GM12878 (cell line): ENCODE measurements around the gene TMEM181. TPM values are rescaled to one million over a fixed set of nuclear protein-coding genes. Genes with fewer than 3 reads are reported as not detected.

Experiments
- ATAC-seq: fragments of 200-7000 bp; cut with Tn5 transposase; 3 replicates; pipeline ENCODE4 v1.9.1; 2020; ENCODE audit warnings: mild to moderate bottlenecking, moderate library complexity
- BruUV-seq: library from RNA; stranded (reverse); fragments of 400-500 nt; replicated peaks from 2 replicates; lab custom pipeline; 2021; lab: Mats Ljungman, UMichigan
- CTCF ChIA-PET: fragments of 300-600 bp; sonication (Branson Sonifier 250); formaldehyde crosslinking; extraction: SDS; loops from one replicate; lab custom pipeline; 2021; ENCODE audit warnings: inconsistent platforms; lab: Yijun Ruan, JAX
- POLR2A ChIA-PET: fragments of 350-600 bp; formaldehyde crosslinking; extraction: SDS; loops from one replicate; lab custom pipeline; 2021; ENCODE audit warnings: inconsistent platforms; lab: Charles Lee
- RAD21 ChIA-PET: fragments of 300-600 bp; sonication (Branson Sonifier 250); formaldehyde crosslinking; loops from one replicate; lab custom pipeline; 2023; ENCODE audit warnings: antibody characterized with exemption; ENCODE audit not compliant: unreplicated experiment; lab: Charles Lee
- SMC1A ChIA-PET: fragments of 300-600 bp; sonication (Branson Sonifier 250); formaldehyde crosslinking; loops from one replicate; lab custom pipeline; 2023; ENCODE audit not compliant: unreplicated experiment, uncharacterized antibody; lab: Charles Lee
- DNase-seq: peaks from one replicate; pipeline ENCODE4 v3.0.0-alpha.2; 2011; ENCODE audit warnings: low read depth, low spot score
- FAIRE-seq: peaks from 3 replicates; lab custom pipeline; 2011; peaks lifted over from hg19 to GRCh38; lab: Jason Lieb, UNC
- H2AFZ ChIP-seq: 2 replicates; pipeline ENCODE4 v1.6.0; 2011; ENCODE audit warnings: low read depth, low read length, control low read depth; ENCODE audit not compliant: control insufficient read depth
- H3K27ac ChIP-seq: 2 replicates; pipeline ENCODE4 v1.5.1; 2011; ENCODE audit warnings: control low read depth; ENCODE audit not compliant: control insufficient read depth, insufficient read depth
- H3K27me3 ChIP-seq, 2 experiments: replicated peaks in 1 of 2; 2 replicates each; pipeline versions ENCODE4 v1.6.0 to v1.6.1; 2011; ENCODE audit warnings: low read length in 1 of 2; ENCODE audit not compliant: control insufficient read depth in 2 of 2, insufficient read depth in 2 of 2
- H3K36me3 ChIP-seq, 2 experiments: 2 replicates each; pipeline ENCODE4 v1.5.1; 2011; ENCODE audit warnings: low read length in 1 of 2; ENCODE audit not compliant: control insufficient read depth in 2 of 2, insufficient read depth in 2 of 2
- H3K4me1 ChIP-seq: 2 replicates; pipeline ENCODE4 v1.6.1; 2011; ENCODE audit warnings: mild to moderate bottlenecking, low read length, moderate library complexity, mixed read lengths; ENCODE audit not compliant: control insufficient read depth, insufficient read depth
- H3K4me2 ChIP-seq: 2 replicates; pipeline ENCODE4 v1.6.0; 2011; ENCODE audit warnings: control low read depth; ENCODE audit not compliant: control insufficient read depth, insufficient read depth
- H3K4me3 ChIP-seq: fragments of 200-600 bp; sonication (generic); 2 replicates; pipeline ENCODE4 v1.5.1; 2016
- H3K79me2 ChIP-seq: 2 replicates; pipeline ENCODE4 v1.6.0; 2011; ENCODE audit warnings: low read length; ENCODE audit not compliant: control insufficient read depth, insufficient read depth
- H3K9ac ChIP-seq: 2 replicates; pipeline ENCODE4 v1.8.0; 2011; ENCODE audit warnings: low read length, control low read depth, mixed read lengths; ENCODE audit not compliant: control insufficient read depth, insufficient read depth
- H3K9me3 ChIP-seq: replicated peaks from 3 replicates; pipeline ENCODE4 v1.5.1; 2011; ENCODE audit warnings: mild to moderate bottlenecking, low read length; ENCODE audit not compliant: control insufficient read depth, insufficient read depth
- H4K20me1 ChIP-seq: 2 replicates; pipeline ENCODE4 v1.6.0; 2011; ENCODE audit not compliant: control insufficient read depth, insufficient read depth
- BCL3 ChIP-seq: IDR thresholded peaks from 2 replicates; pipeline ENCODE4 v1.6.1; 2011; ENCODE audit warnings: borderline replicate concordance, low read depth, mild to moderate bottlenecking, moderate library complexity, low read length; ENCODE audit not compliant: insufficient read depth, poor library complexity, severe bottlenecking
- CBX3 ChIP-seq: fragments of 200-600 bp; sonication (generic); IDR thresholded peaks from 2 replicates; pipeline ENCODE4 v1.6.1; 2016; ENCODE audit warnings: low read depth, borderline replicate concordance
- CHD2 ChIP-seq: IDR thresholded peaks from 2 replicates; pipeline ENCODE4 v1.6.1; 2011; ENCODE audit warnings: low read depth, low read length, improper control_type of control experiment, borderline replicate concordance
- ETV6 ChIP-seq, 2 experiments: fragments of 450-650 bp in 1 of 2; IDR thresholded peaks in 1 of 2; conservative IDR thresholded peaks in 1 of 2; 2 replicates each; pipeline ENCODE4 v1.6.1; 2014; ENCODE audit warnings: antibody characterized with exemption in 1 of 2, borderline replicate concordance in 1 of 2, low read depth in 1 of 2, mild to moderate bottlenecking in 1 of 2, moderate library complexity in 1 of 2
- HDAC2 ChIP-seq: fragments of 200-600 bp; sonication (generic); IDR thresholded peaks from 2 replicates; pipeline ENCODE4 v1.6.1; 2017
- IKZF1 ChIP-seq: fragments of 450-650 bp; conservative IDR thresholded peaks from 2 replicates; pipeline ENCODE4 v1.6.1; 2017; ENCODE audit warnings: antibody characterized with exemption, mild to moderate bottlenecking
- IRF4 ChIP-seq: IDR thresholded peaks from 2 replicates; pipeline ENCODE4 v1.6.1; 2011; ENCODE audit warnings: low read depth, low read length
- MXI1 ChIP-seq: fragments of 150-350 bp; IDR thresholded peaks from 2 replicates; pipeline ENCODE4 v1.6.1; 2011; ENCODE audit warnings: low read depth, mild to moderate bottlenecking, inconsistent platforms, low read length, improper control_type of control experiment
- PML ChIP-seq: IDR thresholded peaks from 2 replicates; pipeline ENCODE4 v1.6.1; 2012; ENCODE audit warnings: low read length, inconsistent platforms
- POLR2A ChIP-seq: IDR thresholded peaks from 2 replicates; pipeline ENCODE4 v1.6.1; 2011; ENCODE audit warnings: low read depth, mild to moderate bottlenecking, low read length
- RAD21 ChIP-seq: IDR thresholded peaks from 2 replicates; pipeline ENCODE4 v1.6.1; 2011; ENCODE audit warnings: mild to moderate bottlenecking, low read depth, low read length, moderate library complexity; ENCODE audit not compliant: insufficient read depth
- REST ChIP-seq: IDR thresholded peaks from 2 replicates; pipeline ENCODE4 v1.6.1; 2012; ENCODE audit warnings: mild to moderate bottlenecking, low read depth, low read length
- SMARCA5 ChIP-seq: fragments of 450-650 bp; IDR thresholded peaks from 2 replicates; pipeline ENCODE4 v1.6.1; 2017; ENCODE audit warnings: mild to moderate bottlenecking
- SREBF2 ChIP-seq: IDR thresholded peaks from 2 replicates; pipeline ENCODE4 v1.6.1; 2012; ENCODE audit warnings: mild to moderate bottlenecking, low read length
- SUPT20H ChIP-seq: IDR thresholded peaks from 2 replicates; pipeline ENCODE4 v1.6.1; 2011; ENCODE audit warnings: low read depth, mild to moderate bottlenecking, low read length, moderate library complexity, borderline replicate concordance; ENCODE audit not compliant: control insufficient read depth
- WRNIP1 ChIP-seq: IDR thresholded peaks from 2 replicates; pipeline ENCODE4 v1.6.1; 2011; ENCODE audit warnings: low read depth, low read length, improper control_type of control experiment, borderline replicate concordance
- WGBS: methylation state at CpG from one replicate; pipeline ENCODE4 v1.1.6; 2016; ENCODE audit warnings: low lambda C conversion rate; ENCODE audit not compliant: insufficient replicate concordance, insufficient coverage; ENCODE audit errors: missing lambda C conversion rate; 5-methylcytosine and 5-hydroxymethylcytosine counted together
- in situ Hi-C: fragments of 300-500 bp; cut with MboI; formaldehyde crosslinking; loops from 9 replicates; pipeline ENCODE4 v1.14.3; 2018; ENCODE audit warnings: mixed read lengths
- intact Hi-C: fragments of 100-400 bp; cut with micrococcal nuclease; formaldehyde crosslinking; loops from one replicate; pipeline ENCODE4 v1.14.2; 2022; ENCODE audit not compliant: unreplicated experiment
- polyA plus RNA-seq, 11 experiments: library from polyadenylated mRNA; depleted of rRNA in 4 of 11; unstranded in 6 of 11; stranded (reverse) in 5 of 11; fragments of >200 nt; fragmentation: Nextera tagmentation in 4 of 11; fragmentation: Illumina TruSeq in 1 of 11; extraction: Ambion mirVana in 4 of 11; extraction: Trizol in 1 of 11; gene quantifications; 1 replicate in 1 of 11; 2 replicates in 10 of 11; pipeline versions ENCODE4 v1.2.1 to v1.2.3, GENCODE V29; 2011 to 2016; ENCODE audit warnings: inconsistent platforms in 2 of 11, missing spikeins in 2 of 11, low read depth in 1 of 11
- total RNA-seq, 4 experiments: library from RNA; depleted of rRNA in 3 of 4; stranded (reverse); fragments of >200 nt in 3 of 4; fragmentation: Illumina TruSeq in 1 of 4; extraction: Trizol in 1 of 4; gene quantifications; 2 replicates each; pipeline versions ENCODE4 v1.2.1 to v1.2.3, GENCODE V29; 2013 to 2021

TMEM181 gene
- total and polyA plus RNA-seq, 10 of the 15 experiments (the other 5 are each of a cell fraction or from before 2014, with no cell fraction given): 1.5 to 7.9 (median 5.2) TPM

- TF ChIP-seq BCL3 (no peak), IRF4 (no peak), CHD2 (no peak), POLR2A (no peak), SREBF2 (no peak), PML (no peak)
These were observed 47.0 kb downstream of the TMEM181 start (continued) for GRCh38 chr6:158606935-158607334.

- no peak for TF ChIP-seq MXI1
- TF ChIP-seq RAD21: no peak
- no peak for TF ChIP-seq ETV6 (conservative IDR thresholded peaks at IDR 0.05 in 1 of 2, IDR thresholded peaks at IDR 0.05 in 1 of 2; ENCODE audit: borderline replicate concordance in 1 of 2, low read depth in 1 of 2)
- TF ChIP-seq IKZF1: no peak
- TF ChIP-seq WRNIP1: no peak
- TF ChIP-seq REST: no peak
- TF ChIP-seq HDAC2: no peak
- no peak for TF ChIP-seq CBX3
- no peak for TF ChIP-seq SMARCA5
- no peak for TF ChIP-seq SUPT20H
- Histone ChIP-seq H3K4me2 (no peak overlapping the region), H3K79me2 (no peaks in the 10 kb centered on the region), H3K27ac (no peak overlapping the region), H3K4me1 (no peaks in the 10 kb centered on the region), H3K36me3 (peaks cover 8 to 20% of the 10 kb centered on the region in 2 experiments; a peak in 3 of 4 replicates), H3K4me3 (no peak overlapping the region), H3K27me3 (no peaks in the 10 kb centered on the region), H3K9me3 (no peaks in the 10 kb centered on the region), H2AFZ (no peak overlapping the region), H3K9ac (no peak overlapping the region), H4K20me1 (no peaks in the 10 kb centered on the region)
- no TSS peak for BruUV-seq
- POLR2A ChIA-PET: no interaction called here
- in situ Hi-C loops: no loop called here
- SMC1A ChIA-PET: interaction anchor here (0.6 to 4.4 kb wide), 2 partner anchors 135 to 393 kb away, joined by 3 to 36 read pairs; no protein-coding TSS in a partner anchor
- intact Hi-C loops: no loop called here
- 98% methylated on average over 14 of the region's 14 CpGs for WGBS
- ATAC-seq (no peak), DNase-seq (no peak), FAIRE-seq (no peak)
- CTCF ChIA-PET: interaction anchor here (2.1 to 6.4 kb wide), 3 partner anchors 83 to 393 kb away, joined by 9 to 88 read pairs (median 37); no protein-coding TSS in a partner anchor
- RAD21 ChIA-PET: interaction anchor here (0.9 to 1.2 kb wide), 2 partner anchors 386 to 393 kb away, joined by 4 to 5 read pairs; no protein-coding TSS in a partner anchor
These were observed 47.7 kb downstream of the TMEM181 start for GRCh38 chr6:158607411-158608170.
